ENCODE results near the gene KIF23. TPM values are rescaled to one million over a fixed set of nuclear protein-coding genes. Genes with fewer than 3 reads are reported as not detected.
A peak's percentile ranks its signal among the peaks of the same experiment; 100 is the strongest.

Gene KIF23
- total RNA-seq, 1 donor from 2014 or later = 3.7 TPM

- FAIRE-seq = no peak
- H3K27me3 ChIP-seq (ENCODE audit: control insufficient read depth, insufficient read depth, low read length) = no peaks in the 10 kb centered on the region
- no peak for TF ChIP-seq CTCF (IDR thresholded peaks at IDR 0.05; ENCODE audit: insufficient read depth, low read length, severe bottlenecking)
- DNase-seq (ENCODE audit: low read depth) = no peak
- no peak overlapping the region for H3K4me3 ChIP-seq (ENCODE audit: low read depth, low read length)
- H3K36me3 ChIP-seq (ENCODE audit: control insufficient read depth, insufficient read depth, low read length) = no peaks in the 10 kb centered on the region
Measured at GRCh38 chr15:69472562-69472961, 58.4 kb downstream of the KIF23 start.

GRCh38 chr15:69474291-69474690, 60.1 kb downstream of the KIF23 start:
- FAIRE-seq (no peak), DNase-seq (ENCODE audit: low read depth) (peak; percentile 79)
- Histone ChIP-seq H3K36me3 (ENCODE audit: control insufficient read depth, insufficient read depth, low read length) (no peaks in the 10 kb centered on the region), H3K27me3 (ENCODE audit: control insufficient read depth, insufficient read depth, low read length) (peaks cover 2% of the 10 kb centered on the region), H3K4me3 (ENCODE audit: low read depth, low read length) (no peak overlapping the region)
- TF ChIP-seq CTCF (IDR thresholded peaks at IDR 0.05; ENCODE audit: insufficient read depth, low read length, severe bottlenecking) = no peak

- no peak for FAIRE-seq
- DNase-seq (ENCODE audit: low read depth) = no peak
Measured at GRCh38 chr15:69474846-69475455, 60.8 kb downstream of the KIF23 start.

GRCh38 chr15:69475769-69476358, 61.7 kb downstream of the KIF23 start:
- Histone ChIP-seq H3K4me3 (ENCODE audit: low read depth, low read length) (no peak overlapping the region), H3K27me3 (ENCODE audit: control insufficient read depth, insufficient read depth, low read length) (peaks cover 2% of the 10 kb centered on the region), H3K36me3 (ENCODE audit: control insufficient read depth, insufficient read depth, low read length) (no peaks in the 10 kb centered on the region)
- peak; percentile 94 for TF ChIP-seq CTCF (IDR thresholded peaks at IDR 0.05; ENCODE audit: insufficient read depth, low read length, severe bottlenecking)
- FAIRE-seq = peak; percentile 28
- peak; percentile 61 for DNase-seq (ENCODE audit: low read depth)

More at GRCh38 chr15:69474846-69475455, 60.8 kb downstream of the KIF23 start:
- Histone ChIP-seq H3K4me3 (ENCODE audit: low read depth, low read length) (no peak overlapping the region), H3K27me3 (ENCODE audit: control insufficient read depth, insufficient read depth, low read length) (peaks cover 2% of the 10 kb centered on the region), H3K36me3 (ENCODE audit: control insufficient read depth, insufficient read depth, low read length) (no peaks in the 10 kb centered on the region)
- peak; percentile 27 for TF ChIP-seq CTCF (IDR thresholded peaks at IDR 0.05; ENCODE audit: insufficient read depth, low read length, severe bottlenecking)

GRCh38 chr15:69476704-69477473, 62.7 kb downstream of the KIF23 start:
- no peak for FAIRE-seq
- H3K27me3 ChIP-seq (ENCODE audit: control insufficient read depth, insufficient read depth, low read length) = peaks cover 2% of the 10 kb centered on the region

More at GRCh38 chr15:69476704-69477473, 62.7 kb downstream of the KIF23 start:
- TF ChIP-seq CTCF (IDR thresholded peaks at IDR 0.05; ENCODE audit: insufficient read depth, low read length, severe bottlenecking) = no peak
- H3K4me3 ChIP-seq (ENCODE audit: low read depth, low read length) = no peak overlapping the region
- no peak for DNase-seq (ENCODE audit: low read depth)
- no peaks in the 10 kb centered on the region for H3K36me3 ChIP-seq (ENCODE audit: control insufficient read depth, insufficient read depth, low read length)
